ENCODE results near the gene RPA3.

Gene RPA3

DNA sequence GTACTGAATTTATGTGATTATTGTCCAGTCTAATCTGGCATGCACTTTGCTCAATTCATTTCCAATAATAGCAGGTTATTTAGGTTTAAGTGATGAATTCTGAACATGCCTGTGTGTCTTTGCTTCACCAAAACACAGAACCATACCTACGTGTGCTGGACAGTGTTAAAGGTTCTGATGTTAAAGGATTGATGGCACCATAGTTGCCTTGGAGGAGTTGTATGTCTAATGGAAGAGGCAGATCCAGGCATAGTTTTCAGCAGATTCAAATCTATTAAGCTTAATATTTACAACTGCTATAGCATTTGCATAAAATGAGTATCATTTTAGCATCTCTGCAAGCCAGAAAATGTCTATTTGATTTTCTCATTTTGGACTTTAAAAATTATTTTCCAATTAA is 105.9 kb downstream of the RPA3 start:
- no peak for DNase-seq (ENCODE audit: low read depth in 2 of 2, low spot score in 1 of 2)

- no peak for DNase-seq (ENCODE audit: low read depth in 2 of 2, low spot score in 1 of 2)
Measured at GRCh38 chr7:7609330-7609729, 109.1 kb downstream of the RPA3 start.

DNA sequence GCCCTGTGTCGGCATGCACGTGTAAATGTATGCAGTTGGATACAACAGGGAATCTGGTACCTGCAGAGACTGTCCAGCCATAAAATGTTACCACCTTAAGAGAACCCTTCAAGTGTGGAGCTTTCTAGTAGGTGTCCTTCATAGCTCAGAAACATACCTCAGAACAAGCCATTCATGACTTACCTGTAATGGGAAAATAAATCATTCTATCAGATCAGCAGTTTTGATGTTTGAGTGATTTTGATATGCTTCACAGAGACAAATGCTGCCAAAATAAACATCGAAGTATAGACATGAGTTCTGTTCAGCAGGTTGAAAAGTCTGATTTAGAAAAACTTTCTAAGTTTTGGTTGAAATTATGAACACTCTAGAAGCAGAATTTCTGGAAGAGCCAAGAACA is 111.4 kb downstream of the RPA3 start:
- DNase-seq (ENCODE audit: low read depth in 2 of 2, low spot score in 1 of 2) = no peak

DNA sequence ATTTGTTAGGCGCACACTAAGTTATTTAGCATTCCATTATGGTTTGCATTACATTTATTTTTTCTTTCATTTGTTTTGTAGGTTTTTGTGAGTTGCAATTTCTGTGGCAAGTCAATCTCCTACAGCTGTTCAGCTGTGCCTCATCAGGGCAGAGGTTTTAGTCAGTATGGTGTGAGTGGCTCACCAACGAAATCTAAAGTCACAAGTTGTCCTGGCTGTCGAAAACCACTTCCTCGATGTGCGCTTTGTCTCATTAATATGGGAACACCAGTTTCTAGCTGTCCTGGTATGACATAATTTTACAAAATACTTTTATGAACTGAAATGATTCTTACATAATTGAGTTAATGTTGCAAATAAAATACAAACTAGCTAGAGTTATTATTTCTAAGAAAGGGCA is 122.2 kb downstream of the RPA3 start:
- DNase-seq (ENCODE audit: low read depth in 2 of 2, low spot score in 1 of 2) = no peak

DNA sequence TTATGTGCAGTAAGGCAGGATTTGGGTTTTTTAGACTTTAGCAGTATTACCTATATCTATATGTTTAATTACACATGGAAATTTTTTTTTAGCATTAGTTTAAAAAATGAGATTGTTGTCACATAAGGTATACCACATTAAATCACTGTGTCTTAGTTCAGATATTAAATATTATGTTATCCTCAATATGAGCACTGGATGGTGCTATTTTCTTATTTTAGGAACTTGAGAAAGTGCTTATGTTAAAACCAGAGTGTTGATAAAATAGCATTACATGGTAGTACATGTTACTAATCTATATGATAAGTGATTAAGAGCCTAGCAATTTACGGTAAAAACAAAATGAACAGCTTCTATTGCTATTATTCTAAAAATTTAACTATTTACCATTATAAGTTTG is 123.0 kb downstream of the RPA3 start:
- DNase-seq (ENCODE audit: low read depth in 2 of 2, low spot score in 1 of 2) = no peak

Measured in stimulated activated CD8-positive, alpha-beta memory T cell treated with anti-CD3 and anti-CD28 coated beads, Interleukin-4, amount 100 ng/mL, for 1 hour (primary cell).